G401.6 (cell line): ENCODE data around the gene YBX2.
"Not testable (repeated sequence)": the region's sequence is repeated elsewhere in the genome, so short reads cannot be mapped to it uniquely, and the experiment has no call there.

Experiments
- FAIRE-seq: peaks from 2 replicates; lab custom pipeline; 2012; peaks lifted over from hg19 to GRCh38; lab: Jason Lieb, UNC

The YBX2 gene

GRCh38 chr17:7262935-7263800 lies 31.3 kb downstream of the YBX2 start:
- no peak for FAIRE-seq

- FAIRE-seq = no peak
Observed at GRCh38 chr17:7262192-7262934, 32.1 kb downstream of the YBX2 start, which contains the start of gene CLDN7. Gene CLDN7, minus strand, starts transcription at chr17:7262478. Its CDS starts 435 bp downstream, at chr17:7262043.

- no peak for FAIRE-seq
Observed at GRCh38 chr17:7261379-7262191, 32.9 kb downstream of the YBX2 start.

GRCh38 chr17:7260651-7261378 lies 33.6 kb downstream of the YBX2 start:
- FAIRE-seq = no peak

- FAIRE-seq = no peak
Observed at GRCh38 chr17:7260151-7260550, 34.3 kb downstream of the YBX2 start.

GRCh38 chr17:7259555-7259889 lies 34.9 kb downstream of the YBX2 start:
- FAIRE-seq = no peak

- FAIRE-seq = no peak
Observed at GRCh38 chr17:7258731-7259554, 35.5 kb downstream of the YBX2 start.

- no peak for FAIRE-seq
Observed at GRCh38 chr17:7256766-7257456, 37.5 kb downstream of the YBX2 start.

GRCh38 chr17:7254511-7254910 lies 39.9 kb downstream of the YBX2 start:
- FAIRE-seq = no peak

GRCh38 chr17:7253082-7253481 lies 41.4 kb downstream of the YBX2 start:
- FAIRE-seq = no peak

GRCh38 chr17:7252176-7253043 lies 42.0 kb downstream of the YBX2 start, which contains the start of gene ELP5:
Gene ELP5, plus strand, starts transcription at chr17:7252215. Its CDS starts 336 bp downstream, at chr17:7252551.
- FAIRE-seq = no peak

- peak; percentile 99 for FAIRE-seq
Observed at GRCh38 chr17:7251661-7252175, 42.7 kb downstream of the YBX2 start, which contains the start of gene CTDNEP1. Gene CTDNEP1, minus strand, starts transcription at chr17:7251734. Its CDS starts 438 bp downstream, at chr17:7251296.

GRCh38 chr17:7250695-7251627 lies 43.5 kb downstream of the YBX2 start:
- no peak for FAIRE-seq

GRCh38 chr17:7249830-7250229 lies 44.6 kb downstream of the YBX2 start:
- no peak for FAIRE-seq

GRCh38 chr17:7249214-7249613 lies 45.2 kb downstream of the YBX2 start:
- FAIRE-seq = no peak

GRCh38 chr17:7248796-7249195 lies 45.6 kb downstream of the YBX2 start:
- no peak for FAIRE-seq

- FAIRE-seq = no peak
Observed at GRCh38 chr17:7246779-7247178, 47.7 kb downstream of the YBX2 start.

GRCh38 chr17:7243838-7244237 lies 50.6 kb downstream of the YBX2 start:
- not testable (repeated sequence) for FAIRE-seq
